ENCODE measurements around the gene CDC16. TPM values are rescaled to one million over a fixed set of nuclear protein-coding genes. Genes with fewer than 3 reads are reported as not detected.
A peak's percentile ranks its signal among the peaks of the same experiment; 100 is the strongest.

CDC16 gene
- total and polyA plus RNA-seq, 7 donors = 31.4 to 76.2 (median 39.4) TPM

DNA sequence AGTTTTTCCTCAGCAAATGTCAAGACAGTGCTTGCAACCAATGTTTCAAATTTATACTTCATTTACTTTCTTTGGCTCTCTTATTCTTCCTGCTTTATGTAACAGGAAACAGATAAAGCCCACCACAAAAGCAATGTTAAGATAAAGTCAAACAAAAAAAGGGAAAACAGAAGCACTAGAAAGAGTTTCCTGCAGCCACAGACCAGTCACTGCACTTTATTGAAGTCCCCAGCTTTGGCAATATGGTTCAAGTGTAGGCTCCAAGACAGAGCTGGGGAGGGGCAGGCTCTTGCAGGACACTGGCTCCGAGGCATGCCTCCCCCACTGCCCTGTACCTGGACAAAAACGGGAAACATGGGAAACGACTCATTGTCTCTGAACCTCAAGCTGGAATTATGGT lies 15.3 kb upstream of the CDC16 start:
- Histone ChIP-seq H3K4me3 (no peak overlapping the region), H3K27me3 (no peaks in the 10 kb centered on the region), H3K36me3 (no peaks in the 10 kb centered on the region), H3K9me3 (no peaks in the 10 kb centered on the region), H3K4me1 (no peaks in the 10 kb centered on the region), H3K27ac (no peak overlapping the region)
- 37 to 82% methylated on average over 3 of the region's 3 CpGs for WGBS, 2 donors
- DNase-seq = no peak
- intact Hi-C loops (cut with DNase I) = no loop called here
- no peak for TF ChIP-seq POLR2AphosphoS5 (IDR thresholded peaks at IDR 0.05)
- TF ChIP-seq, protein P1, sequence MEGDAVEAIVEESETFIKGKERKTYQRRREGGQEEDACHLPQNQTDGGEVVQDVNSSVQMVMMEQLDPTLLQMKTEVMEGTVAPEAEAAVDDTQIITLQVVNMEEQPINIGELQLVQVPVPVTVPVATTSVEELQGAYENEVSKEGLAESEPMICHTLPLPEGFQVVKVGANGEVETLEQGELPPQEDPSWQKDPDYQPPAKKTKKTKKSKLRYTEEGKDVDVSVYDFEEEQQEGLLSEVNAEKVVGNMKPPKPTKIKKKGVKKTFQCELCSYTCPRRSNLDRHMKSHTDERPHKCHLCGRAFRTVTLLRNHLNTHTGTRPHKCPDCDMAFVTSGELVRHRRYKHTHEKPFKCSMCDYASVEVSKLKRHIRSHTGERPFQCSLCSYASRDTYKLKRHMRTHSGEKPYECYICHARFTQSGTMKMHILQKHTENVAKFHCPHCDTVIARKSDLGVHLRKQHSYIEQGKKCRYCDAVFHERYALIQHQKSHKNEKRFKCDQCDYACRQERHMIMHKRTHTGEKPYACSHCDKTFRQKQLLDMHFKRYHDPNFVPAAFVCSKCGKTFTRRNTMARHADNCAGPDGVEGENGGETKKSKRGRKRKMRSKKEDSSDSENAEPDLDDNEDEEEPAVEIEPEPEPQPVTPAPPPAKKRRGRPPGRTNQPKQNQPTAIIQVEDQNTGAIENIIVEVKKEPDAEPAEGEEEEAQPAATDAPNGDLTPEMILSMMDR (IDR thresholded peaks at IDR 0.05) = no peak
- TF ChIP-seq POLR2A (IDR thresholded peaks at IDR 0.05) = no peak
- no peak for TF ChIP-seq EP300 (IDR thresholded peaks at IDR 0.05)

GRCh38 chr13:114222461-114222968 lies 12.2 kb upstream of the CDC16 start:
- H3K4me3 ChIP-seq = no peak overlapping the region
- WGBS, 2 donors = 54 to 73% methylated on average over 9 of the region's 9 CpGs
- DNase-seq = no peak

GRCh38 chr13:114224201-114224600 lies 10.5 kb upstream of the CDC16 start:
- no peak for DNase-seq
- Histone ChIP-seq H3K4me3 (no peak overlapping the region), H3K4me1 (peaks cover 0 to 16% (median 13%) of the 10 kb centered on the region in 4 donors), H3K9me3 (no peaks in the 10 kb centered on the region), H3K27me3 (peaks cover 0 to 18% (median 17%) of the 10 kb centered on the region in 3 donors), H3K36me3 (no peaks in the 10 kb centered on the region), H3K27ac (no peak overlapping the region)
- 94 to 95% methylated on average over 13 of the region's 13 CpGs for WGBS, 2 donors
- intact Hi-C loops (cut with DNase I) = no loop called here
- no peak for TF ChIP-seq EP300 (IDR thresholded peaks at IDR 0.05)
- TF ChIP-seq, protein P1 (IDR thresholded peaks at IDR 0.05) = no peak
- TF ChIP-seq POLR2A (IDR thresholded peaks at IDR 0.05) = no peak
- no peak for TF ChIP-seq POLR2AphosphoS5 (IDR thresholded peaks at IDR 0.05)

More at GRCh38 chr13:114222461-114222968, 12.2 kb upstream of the CDC16 start:
- TF ChIP-seq, protein P1 (IDR thresholded peaks at IDR 0.05) = no peak
- TF ChIP-seq POLR2AphosphoS5 (IDR thresholded peaks at IDR 0.05) (no peak), EP300 (IDR thresholded peaks at IDR 0.05) (no peak), POLR2A (IDR thresholded peaks at IDR 0.05) (no peak)
- Histone ChIP-seq H3K36me3 (no peaks in the 10 kb centered on the region), H3K4me1 (peaks cover 0 to 16% (median 13%) of the 10 kb centered on the region in 4 donors), H3K9me3 (no peaks in the 10 kb centered on the region), H3K27me3 (peaks cover 0 to 3% (median under 1%) of the 10 kb centered on the region in 3 donors), H3K27ac (no peak overlapping the region)
- intact Hi-C loops (cut with DNase I) = no loop called here

DNA sequence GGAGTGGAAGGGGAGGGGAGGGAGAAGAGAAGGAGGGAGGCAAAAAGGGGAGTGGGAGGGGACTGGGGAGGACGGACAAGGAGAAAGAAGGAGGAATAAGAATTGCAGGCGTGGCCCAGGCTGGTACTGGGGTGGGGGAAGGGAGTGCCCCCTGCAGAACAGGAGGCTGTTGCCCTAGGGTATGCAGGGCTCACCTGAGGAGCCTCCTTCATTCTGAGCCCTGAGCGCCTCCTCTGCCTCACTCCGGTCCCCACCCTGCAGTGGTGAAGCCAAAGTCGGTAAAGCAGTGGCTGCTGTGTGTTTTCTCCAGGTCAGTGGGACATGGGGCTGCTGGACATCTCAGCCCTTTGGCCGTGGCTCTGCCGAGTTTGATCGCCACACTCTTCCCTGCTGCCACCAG lies 9.1 kb upstream of the CDC16 start:
- no peak overlapping the region for H3K4me3 ChIP-seq
- 70 to 84% methylated on average over 8 of the region's 8 CpGs for WGBS, 2 donors
- intact Hi-C loops (cut with DNase I) = loop anchor here (1.0 to 5.0 kb wide), 5 partner anchors 93 to 409 kb away; partner anchors contain the start of gene RASA3

More for the DNA sequence above, 9.1 kb upstream of the CDC16 start:
- no peak for DNase-seq
- H3K9me3 ChIP-seq = no peaks in the 10 kb centered on the region
- H3K27ac ChIP-seq = peak overlapping the region in 2 of 4 donors; percentile 28 to 41
- H3K27me3 ChIP-seq = peaks cover 0 to 31% (median 19%) of the 10 kb centered on the region in 3 donors
- H3K4me1 ChIP-seq = peaks cover 0 to 16% (median 13%) of the 10 kb centered on the region in 4 donors
- TF ChIP-seq POLR2A (IDR thresholded peaks at IDR 0.05) = no peak
- TF ChIP-seq, protein P1 (IDR thresholded peaks at IDR 0.05) = no peak
- no peak for TF ChIP-seq EP300 (IDR thresholded peaks at IDR 0.05)
- no peak for TF ChIP-seq POLR2AphosphoS5 (IDR thresholded peaks at IDR 0.05)
- no peaks in the 10 kb centered on the region for H3K36me3 ChIP-seq

All from sigmoid colon (tissue), 7 donors.